ENCODE results near the gene OR2J2. TPM values are rescaled to one million over a fixed set of nuclear protein-coding genes. Genes with fewer than 3 reads are reported as not detected.
"Not testable (repeated sequence)": the region's sequence is repeated elsewhere in the genome, so short reads cannot be mapped to it uniquely, and the experiment has no call there.

The OR2J2 gene
- polyA plus RNA-seq, 1 experiment: not detected

DNA sequence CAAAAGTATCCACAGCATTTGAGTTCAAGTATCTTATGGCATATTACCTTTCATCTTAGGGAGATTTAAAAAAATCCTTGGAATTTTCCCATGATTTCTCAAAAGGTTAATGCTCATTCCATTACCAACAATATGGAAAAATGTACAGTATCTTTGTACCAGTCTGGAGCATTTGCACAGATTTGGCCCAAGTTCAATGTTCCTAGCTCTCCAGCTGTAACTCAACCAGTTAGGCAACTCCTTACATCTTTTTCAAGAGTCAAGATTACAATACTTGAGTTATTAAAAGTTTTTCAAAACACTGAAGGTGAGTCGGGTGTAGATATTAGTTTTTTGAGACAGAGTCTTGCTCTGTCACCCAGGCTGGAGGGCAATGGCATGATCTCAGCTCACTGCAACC is 1.0 kb downstream of the OR2J2 start:
- TF ChIP-seq CTCF (IDR thresholded peaks at IDR 0.05; ENCODE audit: insufficient read depth, low read depth, low read length): no peak
- H3K27me3 ChIP-seq (ENCODE audit: control insufficient read depth, insufficient read depth, low read length): no peaks in the 10 kb centered on the region
- ChIA-PET POLR2A (no interaction called here), CTCF (no interaction called here)
- no peaks in the 10 kb centered on the region for H3K36me3 ChIP-seq (ENCODE audit: control insufficient read depth, insufficient read depth, low read length)
- no peak overlapping the region for H3K4me3 ChIP-seq (ENCODE audit: low read depth, low read length)
- no peak for DNase-seq (ENCODE audit: low read depth)

DNA sequence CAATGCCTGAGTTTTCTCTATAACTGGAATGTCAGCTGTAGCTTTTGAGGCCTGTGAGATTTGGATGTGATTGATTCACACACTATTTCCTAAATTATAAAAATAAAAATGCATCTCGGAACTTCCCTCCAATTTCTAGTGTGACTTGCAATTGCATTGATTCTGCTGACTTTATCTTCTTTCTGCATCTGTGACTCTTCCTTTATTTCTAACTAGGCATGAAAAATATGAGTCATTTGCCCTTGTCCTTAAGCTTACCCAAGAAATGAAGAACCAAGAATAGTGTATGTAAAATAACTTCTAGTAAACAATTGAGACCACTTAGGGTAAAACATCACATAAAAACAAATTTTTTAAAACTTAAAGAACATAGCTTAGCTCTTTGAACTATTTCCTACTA is 12.9 kb downstream of the OR2J2 start:
- no peak for DNase-seq (ENCODE audit: low read depth)
- ChIA-PET POLR2A (no interaction called here), CTCF (no interaction called here)
- H3K27me3 ChIP-seq (ENCODE audit: control insufficient read depth, insufficient read depth, low read length): no peaks in the 10 kb centered on the region
- no peak for TF ChIP-seq CTCF (IDR thresholded peaks at IDR 0.05; ENCODE audit: insufficient read depth, low read depth, low read length)
- H3K4me3 ChIP-seq (ENCODE audit: low read depth, low read length): no peak overlapping the region
- no peaks in the 10 kb centered on the region for H3K36me3 ChIP-seq (ENCODE audit: control insufficient read depth, insufficient read depth, low read length)

- H3K4me3 ChIP-seq (ENCODE audit: low read depth, low read length); CTCF ChIA-PET; H3K36me3 ChIP-seq (ENCODE audit: control insufficient read depth, insufficient read depth, low read length); DNase-seq (ENCODE audit: low read depth); POLR2A ChIA-PET; H3K27me3 ChIP-seq (ENCODE audit: control insufficient read depth, insufficient read depth, low read length): not testable (repeated sequence)
Observed at GRCh38 chr6:29188659-29189058, 18.0 kb downstream of the OR2J2 start.

GRCh38 chr6:29200767-29201662 is 30.3 kb downstream of the OR2J2 start:
- ChIA-PET CTCF (no interaction called here), POLR2A (no interaction called here)
- H3K27me3 ChIP-seq (ENCODE audit: control insufficient read depth, insufficient read depth, low read length): no peaks in the 10 kb centered on the region
- TF ChIP-seq CTCF (IDR thresholded peaks at IDR 0.05; ENCODE audit: insufficient read depth, low read depth, low read length): no peak
- H3K4me3 ChIP-seq (ENCODE audit: low read depth, low read length): no peak overlapping the region
- H3K36me3 ChIP-seq (ENCODE audit: control insufficient read depth, insufficient read depth, low read length): no peaks in the 10 kb centered on the region
- DNase-seq (ENCODE audit: low read depth): no peak

DNA sequence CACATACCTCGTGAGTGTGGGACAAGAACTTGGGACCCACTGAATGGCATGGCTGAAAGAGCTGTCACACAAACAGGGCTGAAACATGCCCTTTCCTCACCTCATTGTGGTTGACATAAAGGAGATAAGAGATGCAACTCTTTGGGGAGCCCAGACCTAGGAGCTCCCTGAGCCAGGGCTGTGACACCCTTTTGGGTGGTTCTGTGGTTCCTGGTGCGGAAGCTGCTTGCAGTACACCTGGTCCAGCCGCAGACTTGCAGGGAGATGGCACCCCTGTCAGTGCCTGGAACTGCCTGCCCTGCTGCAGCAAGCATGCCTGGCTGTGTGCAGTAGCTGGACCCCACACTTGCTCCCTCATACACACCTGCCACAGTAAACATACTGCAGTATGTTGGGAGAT is 31.3 kb downstream of the OR2J2 start:
- no peaks in the 10 kb centered on the region for H3K36me3 ChIP-seq (ENCODE audit: control insufficient read depth, insufficient read depth, low read length)
- no peak overlapping the region for H3K4me3 ChIP-seq (ENCODE audit: low read depth, low read length)
- H3K27me3 ChIP-seq (ENCODE audit: control insufficient read depth, insufficient read depth, low read length): no peaks in the 10 kb centered on the region
- ChIA-PET CTCF (no interaction called here), POLR2A (no interaction called here)
- no peak for TF ChIP-seq CTCF (IDR thresholded peaks at IDR 0.05; ENCODE audit: insufficient read depth, low read depth, low read length)
- no peak for DNase-seq (ENCODE audit: low read depth)

DNA sequence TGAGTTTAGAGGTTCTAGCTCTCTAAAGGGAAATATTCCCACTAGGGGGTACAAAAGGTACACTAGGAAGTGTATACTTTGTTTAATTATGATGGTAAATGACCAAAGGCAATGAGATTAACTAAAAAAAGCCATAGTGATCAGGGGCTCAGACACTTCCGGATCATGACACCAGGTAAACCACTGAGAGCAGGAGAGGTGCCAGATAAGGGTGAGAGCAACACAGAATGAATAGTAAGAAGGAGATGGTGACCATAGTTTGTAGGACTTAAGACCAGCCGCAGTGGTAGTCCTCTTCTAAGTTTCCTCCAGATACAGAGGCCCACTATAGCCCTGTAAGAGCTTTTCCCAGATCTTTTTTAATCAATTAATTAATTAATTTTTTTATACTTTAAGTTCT is 40.8 kb downstream of the OR2J2 start:
- no peak for TF ChIP-seq CTCF (IDR thresholded peaks at IDR 0.05; ENCODE audit: insufficient read depth, low read depth, low read length)
- no peak for DNase-seq (ENCODE audit: low read depth)
- H3K4me3 ChIP-seq (ENCODE audit: low read depth, low read length): no peak overlapping the region
- ChIA-PET POLR2A (no interaction called here), CTCF (no interaction called here)
- H3K27me3 ChIP-seq (ENCODE audit: control insufficient read depth, insufficient read depth, low read length): no peaks in the 10 kb centered on the region
- H3K36me3 ChIP-seq (ENCODE audit: control insufficient read depth, insufficient read depth, low read length): no peaks in the 10 kb centered on the region

Measured in BJ (cell line).